ENCODE measurements around the gene KRTAP5-6.

Gene KRTAP5-6

GRCh38 chr11:1696608-1697570 is at the start of gene KRTAP5-6:
TSS of gene KRTAP5-6 (plus strand) at chr11:1697195. CDS start at chr11:1697246, 51 bp downstream.
- Histone ChIP-seq H3K36me3 (no peaks in the 10 kb centered on the region), H4K20me1 (no peaks in the 10 kb centered on the region), H3K4me2 (peak within 1 kb of the TSS; percentile 1 to 48 (median 22); a peak in 14 of 22 replicates), H3K27me3 (peaks cover 0 to 11% (median 6%) of the 10 kb centered on the region in 11 experiments; a peak in 6 of 22 replicates), H3K4me3 (no peak within 1 kb of the TSS), H3K9me3 (replicated peaks in 1 of 11) (peaks cover 6 to 20% (median 11%) of the 10 kb centered on the region in 11 experiments), H3K4me1 (peaks cover 17 to 40% (median 30%) of the 10 kb centered on the region in 10 experiments), H3K9ac (peak within 1 kb of the TSS in 2 of 11 experiments; percentile 12 to 31; a peak in 2 of 22 replicates), H3K27ac (no peak within 1 kb of the TSS; a peak in 1 of 22 replicates)
- TF ChIP-seq Cebpa-rat (IDR thresholded peaks at IDR 0.05): no peak

GRCh38 chr11:1647901-1648652 is 48.9 kb upstream of the KRTAP5-6 start:
- Histone ChIP-seq H3K4me2 (no peak overlapping the region), H4K20me1 (peaks cover 0 to 3% (median 0%) of the 10 kb centered on the region in 11 experiments; a peak in 2 of 22 replicates), H3K9ac (no peak overlapping the region), H3K36me3 (no peaks in the 10 kb centered on the region), H3K27ac (no peak overlapping the region), H3K9me3 (replicated peaks in 1 of 11) (no peaks in the 10 kb centered on the region), H3K27me3 (peaks cover 0 to 14% (median 0%) of the 10 kb centered on the region in 11 experiments; a peak in 10 of 22 replicates), H3K4me1 (peaks cover 8 to 15% (median 14%) of the 10 kb centered on the region in 10 experiments; a peak in 19 of 20 replicates), H3K4me3 (no peak overlapping the region)
- TF ChIP-seq Cebpa-rat (IDR thresholded peaks at IDR 0.05): no peak

- Histone ChIP-seq H3K4me3 (no peak overlapping the region), H3K36me3 (no peaks in the 10 kb centered on the region), H4K20me1 (peaks cover 0 to 4% (median 0%) of the 10 kb centered on the region in 11 experiments; a peak in 2 of 22 replicates), H3K4me1 (peaks cover 10 to 23% (median 22%) of the 10 kb centered on the region in 10 experiments), H3K9ac (no peak overlapping the region), H3K27me3 (peaks cover 0 to 12% (median 0%) of the 10 kb centered on the region in 11 experiments; a peak in 9 of 22 replicates), H3K27ac (no peak overlapping the region), H3K9me3 (replicated peaks in 1 of 11) (no peaks in the 10 kb centered on the region), H3K4me2 (no peak overlapping the region)
- TF ChIP-seq Cebpa-rat (IDR thresholded peaks at IDR 0.05): no peak
Measured at GRCh38 chr11:1648653-1649420, 48.2 kb upstream of the KRTAP5-6 start.

- Histone ChIP-seq H4K20me1 (peaks cover 0 to 7% (median 0%) of the 10 kb centered on the region in 11 experiments; a peak in 4 of 22 replicates), H3K4me3 (no peak overlapping the region), H3K4me1 (peaks cover 19 to 31% (median 29%) of the 10 kb centered on the region in 10 experiments), H3K27me3 (peaks cover 0 to 8% (median 0%) of the 10 kb centered on the region in 11 experiments; a peak in 7 of 22 replicates), H3K36me3 (no peaks in the 10 kb centered on the region), H3K9ac (no peak overlapping the region), H3K9me3 (replicated peaks in 1 of 11) (no peaks in the 10 kb centered on the region), H3K27ac (no peak overlapping the region), H3K4me2 (no peak overlapping the region)
- TF ChIP-seq Cebpa-rat (IDR thresholded peaks at IDR 0.05): no peak
Measured at GRCh38 chr11:1650034-1650917, 46.7 kb upstream of the KRTAP5-6 start.

GRCh38 chr11:1650918-1651262 is 46.1 kb upstream of the KRTAP5-6 start:
- Histone ChIP-seq H3K9me3 (replicated peaks in 1 of 11) (no peaks in the 10 kb centered on the region), H4K20me1 (peaks cover 0 to 7% (median 0%) of the 10 kb centered on the region in 11 experiments; a peak in 4 of 22 replicates), H3K4me3 (no peak overlapping the region), H3K4me1 (peaks cover 20 to 33% (median 32%) of the 10 kb centered on the region in 10 experiments), H3K27me3 (peaks cover 0 to 1% (median 0%) of the 10 kb centered on the region in 11 experiments; a peak in 3 of 22 replicates), H3K4me2 (no peak overlapping the region), H3K36me3 (no peaks in the 10 kb centered on the region), H3K9ac (no peak overlapping the region), H3K27ac (no peak overlapping the region)
- no peak for TF ChIP-seq Cebpa-rat (IDR thresholded peaks at IDR 0.05)

- H4K20me1 ChIP-seq: peaks cover 0 to 7% (median 0%) of the 10 kb centered on the region in 11 experiments; a peak in 4 of 22 replicates
- H3K9ac ChIP-seq: no peak overlapping the region
- H3K27ac ChIP-seq: no peak overlapping the region
- H3K4me1 ChIP-seq: peaks cover 20 to 39% (median 36%) of the 10 kb centered on the region in 10 experiments
- TF ChIP-seq Cebpa-rat (IDR thresholded peaks at IDR 0.05): no peak
- no peaks in the 10 kb centered on the region for H3K36me3 ChIP-seq
- no peak overlapping the region for H3K4me3 ChIP-seq
- no peaks in the 10 kb centered on the region for H3K9me3 ChIP-seq (replicated peaks in 1 of 11)
- H3K4me2 ChIP-seq: no peak overlapping the region
- H3K27me3 ChIP-seq: no peaks in the 10 kb centered on the region; a peak in 2 of 22 replicates
Measured at GRCh38 chr11:1651411-1651980, 45.5 kb upstream of the KRTAP5-6 start.

GRCh38 chr11:1652026-1652425 is 45.0 kb upstream of the KRTAP5-6 start:
- Histone ChIP-seq H3K4me2 (no peak overlapping the region), H3K4me1 (peaks cover 20 to 44% (median 36%) of the 10 kb centered on the region in 10 experiments), H3K36me3 (no peaks in the 10 kb centered on the region), H3K9ac (no peak overlapping the region), H3K27me3 (no peaks in the 10 kb centered on the region; a peak in 2 of 22 replicates), H3K4me3 (no peak overlapping the region), H3K27ac (no peak overlapping the region), H4K20me1 (peaks cover 0 to 7% (median 0%) of the 10 kb centered on the region in 11 experiments; a peak in 4 of 22 replicates), H3K9me3 (replicated peaks in 1 of 11) (no peaks in the 10 kb centered on the region)
- no peak for TF ChIP-seq Cebpa-rat (IDR thresholded peaks at IDR 0.05)
